Measurements from ENCODE around the gene TMEM30B.

TMEM30B gene

GRCh38 chr14:61264010-61264571 is 17.0 kb downstream of the TMEM30B start:
- Histone ChIP-seq H3K27ac (ENCODE audit: low read depth, low read length) (no peak overlapping the region), H3K4me1 (ENCODE audit: insufficient read depth, low read length) (no peaks in the 10 kb centered on the region), H3K9me3 (ENCODE audit: low read length) (no peaks in the 10 kb centered on the region), H3K9ac (ENCODE audit: low read length) (no peak overlapping the region), H3K27me3 (ENCODE audit: control insufficient read depth in 1 of 2, insufficient read depth in 2 of 2, low read length in 2 of 2) (no peaks in the 10 kb centered on the region), H3K4me3 (ENCODE audit: low read depth in 1 of 2, low read length in 2 of 2) (no peak overlapping the region), H3K36me3 (ENCODE audit: insufficient read depth, low read length) (no peaks in the 10 kb centered on the region)

- Histone ChIP-seq H3K4me3 (ENCODE audit: low read depth in 1 of 2, low read length in 2 of 2) (no peak overlapping the region), H3K4me1 (ENCODE audit: insufficient read depth, low read length) (no peaks in the 10 kb centered on the region), H3K36me3 (ENCODE audit: insufficient read depth, low read length) (no peaks in the 10 kb centered on the region), H3K27me3 (ENCODE audit: control insufficient read depth in 1 of 2, insufficient read depth in 2 of 2, low read length in 2 of 2) (no peaks in the 10 kb centered on the region), H3K27ac (ENCODE audit: low read depth, low read length) (no peak overlapping the region), H3K9me3 (ENCODE audit: low read length) (no peaks in the 10 kb centered on the region), H3K9ac (ENCODE audit: low read length) (no peak overlapping the region)
Measured at GRCh38 chr14:61262082-61262481, 19.1 kb downstream of the TMEM30B start.

GRCh38 chr14:61260939-61261776 is 20.0 kb downstream of the TMEM30B start:
- Histone ChIP-seq H3K27me3 (ENCODE audit: control insufficient read depth in 1 of 2, insufficient read depth in 2 of 2, low read length in 2 of 2) (no peaks in the 10 kb centered on the region), H3K36me3 (ENCODE audit: insufficient read depth, low read length) (no peaks in the 10 kb centered on the region), H3K9me3 (ENCODE audit: low read length) (no peaks in the 10 kb centered on the region), H3K9ac (ENCODE audit: low read length) (no peak overlapping the region), H3K4me3 (ENCODE audit: low read depth in 1 of 2, low read length in 2 of 2) (no peak overlapping the region), H3K4me1 (ENCODE audit: insufficient read depth, low read length) (no peaks in the 10 kb centered on the region), H3K27ac (ENCODE audit: low read depth, low read length) (no peak overlapping the region)

- Histone ChIP-seq H3K27ac (ENCODE audit: low read depth, low read length) (no peak overlapping the region), H3K27me3 (ENCODE audit: control insufficient read depth in 1 of 2, insufficient read depth in 2 of 2, low read length in 2 of 2) (no peaks in the 10 kb centered on the region), H3K9me3 (ENCODE audit: low read length) (no peaks in the 10 kb centered on the region), H3K4me3 (ENCODE audit: low read depth in 1 of 2, low read length in 2 of 2) (no peak overlapping the region), H3K36me3 (ENCODE audit: insufficient read depth, low read length) (no peaks in the 10 kb centered on the region), H3K9ac (ENCODE audit: low read length) (no peak overlapping the region), H3K4me1 (ENCODE audit: insufficient read depth, low read length) (no peaks in the 10 kb centered on the region)
Measured at GRCh38 chr14:61258985-61259384, 22.2 kb downstream of the TMEM30B start.

- no peaks in the 10 kb centered on the region for H3K9me3 ChIP-seq (ENCODE audit: low read length)
- H3K27ac ChIP-seq (ENCODE audit: low read depth, low read length): no peak overlapping the region
- no peaks in the 10 kb centered on the region for H3K36me3 ChIP-seq (ENCODE audit: insufficient read depth, low read length)
- no peak overlapping the region for H3K4me3 ChIP-seq (ENCODE audit: low read depth in 1 of 2, low read length in 2 of 2)
- no peaks in the 10 kb centered on the region for H3K4me1 ChIP-seq (ENCODE audit: insufficient read depth, low read length)
- H3K27me3 ChIP-seq (ENCODE audit: control insufficient read depth in 1 of 2, insufficient read depth in 2 of 2, low read length in 2 of 2): no peaks in the 10 kb centered on the region
- no peak overlapping the region for H3K9ac ChIP-seq (ENCODE audit: low read length)
Measured at GRCh38 chr14:61257469-61258057, 23.6 kb downstream of the TMEM30B start.

GRCh38 chr14:61256826-61257468 is 24.2 kb downstream of the TMEM30B start:
- Histone ChIP-seq H3K4me3 (ENCODE audit: low read depth in 1 of 2, low read length in 2 of 2) (no peak overlapping the region), H3K27ac (ENCODE audit: low read depth, low read length) (no peak overlapping the region), H3K9ac (ENCODE audit: low read length) (no peak overlapping the region), H3K27me3 (ENCODE audit: control insufficient read depth in 1 of 2, insufficient read depth in 2 of 2, low read length in 2 of 2) (no peaks in the 10 kb centered on the region), H3K36me3 (ENCODE audit: insufficient read depth, low read length) (no peaks in the 10 kb centered on the region), H3K4me1 (ENCODE audit: insufficient read depth, low read length) (no peaks in the 10 kb centered on the region), H3K9me3 (ENCODE audit: low read length) (no peaks in the 10 kb centered on the region)

- Histone ChIP-seq H3K27me3 (ENCODE audit: control insufficient read depth in 1 of 2, insufficient read depth in 2 of 2, low read length in 2 of 2) (no peaks in the 10 kb centered on the region), H3K36me3 (ENCODE audit: insufficient read depth, low read length) (no peaks in the 10 kb centered on the region), H3K27ac (ENCODE audit: low read depth, low read length) (no peak overlapping the region), H3K9me3 (ENCODE audit: low read length) (no peaks in the 10 kb centered on the region), H3K4me3 (ENCODE audit: low read depth in 1 of 2, low read length in 2 of 2) (no peak overlapping the region), H3K4me1 (ENCODE audit: insufficient read depth, low read length) (no peaks in the 10 kb centered on the region), H3K9ac (ENCODE audit: low read length) (no peak overlapping the region)
Measured at GRCh38 chr14:61255968-61256367, 25.2 kb downstream of the TMEM30B start.

- Histone ChIP-seq H3K36me3 (ENCODE audit: insufficient read depth, low read length) (no peaks in the 10 kb centered on the region), H3K9me3 (ENCODE audit: low read length) (no peaks in the 10 kb centered on the region), H3K4me1 (ENCODE audit: insufficient read depth, low read length) (no peaks in the 10 kb centered on the region), H3K27ac (ENCODE audit: low read depth, low read length) (no peak overlapping the region), H3K27me3 (ENCODE audit: control insufficient read depth in 1 of 2, insufficient read depth in 2 of 2, low read length in 2 of 2) (no peaks in the 10 kb centered on the region), H3K4me3 (ENCODE audit: low read depth in 1 of 2, low read length in 2 of 2) (no peak overlapping the region), H3K9ac (ENCODE audit: low read length) (no peak overlapping the region)
Measured at GRCh38 chr14:61254808-61255526, 26.2 kb downstream of the TMEM30B start.

GRCh38 chr14:61253064-61253738 is 27.9 kb downstream of the TMEM30B start:
- Histone ChIP-seq H3K27ac (ENCODE audit: low read depth, low read length) (no peak overlapping the region), H3K27me3 (ENCODE audit: control insufficient read depth in 1 of 2, insufficient read depth in 2 of 2, low read length in 2 of 2) (no peaks in the 10 kb centered on the region), H3K4me3 (ENCODE audit: low read depth in 1 of 2, low read length in 2 of 2) (no peak overlapping the region), H3K4me1 (ENCODE audit: insufficient read depth, low read length) (no peaks in the 10 kb centered on the region), H3K9me3 (ENCODE audit: low read length) (no peaks in the 10 kb centered on the region), H3K36me3 (ENCODE audit: insufficient read depth, low read length) (no peaks in the 10 kb centered on the region), H3K9ac (ENCODE audit: low read length) (no peak overlapping the region)

- Histone ChIP-seq H3K9me3 (ENCODE audit: low read length) (no peaks in the 10 kb centered on the region), H3K36me3 (ENCODE audit: insufficient read depth, low read length) (no peaks in the 10 kb centered on the region), H3K4me1 (ENCODE audit: insufficient read depth, low read length) (no peaks in the 10 kb centered on the region), H3K27me3 (ENCODE audit: control insufficient read depth in 1 of 2, insufficient read depth in 2 of 2, low read length in 2 of 2) (no peaks in the 10 kb centered on the region), H3K9ac (ENCODE audit: low read length) (no peak overlapping the region), H3K4me3 (ENCODE audit: low read depth in 1 of 2, low read length in 2 of 2) (no peak overlapping the region), H3K27ac (ENCODE audit: low read depth, low read length) (no peak overlapping the region)
Measured at GRCh38 chr14:61252369-61253063, 28.6 kb downstream of the TMEM30B start.
